Calu3 (cell line): ENCODE results near the gene CASR. TPM values are rescaled to one million over a fixed set of nuclear protein-coding genes. Genes with fewer than 3 reads are reported as not detected.

ENCODE experiments used
- BruUV-seq: library from RNA; stranded (reverse); fragments of 400-500 nt; replicated peaks from 2 replicates; lab custom pipeline; 2021; lab: Mats Ljungman, UMichigan
- CTCF ChIA-PET: fragments of 300-600 bp; sonication (Branson Sonifier 250); formaldehyde crosslinking; loops from one replicate; lab custom pipeline; 2022; ENCODE audit warnings: antibody characterized with exemption; lab: Charles Lee
- DNase-seq: peaks from one replicate; pipeline ENCODE4 v3.0.0; 2022
- H3K27ac Mint-ChIP-seq: one replicate; pipeline ENCODE4 v1.8.0; 2022; ENCODE audit warnings: mixed read lengths; ENCODE audit not compliant: unreplicated experiment
- H3K27me3 Mint-ChIP-seq: one replicate; pipeline ENCODE4 v1.8.0; 2022; ENCODE audit warnings: mixed read lengths; ENCODE audit not compliant: unreplicated experiment
- H3K36me3 Mint-ChIP-seq: one replicate; pipeline ENCODE4 v1.8.0; 2022; ENCODE audit warnings: mild to moderate bottlenecking, moderate library complexity, mixed read lengths; ENCODE audit not compliant: insufficient read depth, unreplicated experiment
- H3K4me1 Mint-ChIP-seq: one replicate; pipeline ENCODE4 v1.8.0; 2022; ENCODE audit warnings: mild to moderate bottlenecking, low read depth, mixed read lengths; ENCODE audit not compliant: unreplicated experiment
- H3K4me3 Mint-ChIP-seq: one replicate; pipeline ENCODE4 v1.8.0; 2022; ENCODE audit warnings: mild to moderate bottlenecking, low read depth, moderate library complexity, mixed read lengths; ENCODE audit not compliant: unreplicated experiment
- H3K9me3 Mint-ChIP-seq: one replicate; pipeline ENCODE4 v1.8.0; 2022; ENCODE audit warnings: low read depth, mixed read lengths; ENCODE audit not compliant: unreplicated experiment
- CTCF ChIP-seq: fragments of 200-600 bp; IDR thresholded peaks from one replicate; pipeline ENCODE4 v1.8.0; 2022; ENCODE audit warnings: antibody characterized with exemption; ENCODE audit not compliant: unreplicated experiment
- intact Hi-C: fragments of 100-400 bp; cut with micrococcal nuclease; formaldehyde crosslinking; loops from one replicate; pipeline ENCODE4 v1.10.0; 2022; ENCODE audit not compliant: unreplicated experiment
- total RNA-seq: library from RNA; stranded (reverse); gene quantifications from 2 replicates; pipeline ENCODE4 v1.2.3, GENCODE V29; 2022

Gene CASR
- total RNA-seq, 1 experiment from 2014 or later: 2.3 TPM

- Mint-ChIP-seq H3K4me1 (peaks cover 52% of the 10 kb centered on the region), H3K36me3 (peaks cover 6% of the 10 kb centered on the region), H3K4me3 (no peak overlapping the region), H3K9me3 (no peaks in the 10 kb centered on the region), H3K27ac (no peak overlapping the region), H3K27me3 (peaks cover 24% of the 10 kb centered on the region)
- TF ChIP-seq CTCF: no peak
- BruUV-seq: no TSS peak
- CTCF ChIA-PET: interaction anchor here (1.9 kb wide), 1 partner anchor 87 kb away, joined by 6 read pairs; no protein-coding TSS in a partner anchor
- intact Hi-C loops: loop anchor here (5.0 kb wide), 2 partner anchors 59 to 86 kb away; no protein-coding TSS in a partner anchor
- DNase-seq: no peak
Measured at GRCh38 chr3:122188737-122189136, 5.3 kb downstream of the CASR start.

GRCh38 chr3:122189357-122189756, 5.9 kb downstream of the CASR start:
- intact Hi-C loops: loop anchor here (5.0 kb wide), 2 partner anchors 58 to 87 kb away; no protein-coding TSS in a partner anchor
- TF ChIP-seq CTCF: no peak

GRCh38 chr3:122190525-122190924, 7.1 kb downstream of the CASR start:
- Mint-ChIP-seq H3K9me3 (no peaks in the 10 kb centered on the region), H3K27me3 (peaks cover 13% of the 10 kb centered on the region), H3K27ac (no peak overlapping the region), H3K36me3 (no peaks in the 10 kb centered on the region), H3K4me3 (no peak overlapping the region), H3K4me1 (peaks cover 39% of the 10 kb centered on the region)
- CTCF ChIA-PET: no interaction called here
- no TSS peak for BruUV-seq
- no peak for DNase-seq
- intact Hi-C loops: no loop called here
- TF ChIP-seq CTCF: no peak

More at GRCh38 chr3:122189357-122189756, 5.9 kb downstream of the CASR start:
- no peak overlapping the region for H3K4me3 Mint-ChIP-seq
- CTCF ChIA-PET: interaction anchor here (1.9 kb wide), 1 partner anchor 88 kb away, joined by 6 read pairs; no protein-coding TSS in a partner anchor
- peaks cover 48% of the 10 kb centered on the region for H3K4me1 Mint-ChIP-seq
- no TSS peak for BruUV-seq
- H3K9me3 Mint-ChIP-seq: no peaks in the 10 kb centered on the region
- no peak overlapping the region for H3K27ac Mint-ChIP-seq
- H3K36me3 Mint-ChIP-seq: no peaks in the 10 kb centered on the region
- peaks cover 24% of the 10 kb centered on the region for H3K27me3 Mint-ChIP-seq
- no peak for DNase-seq

- intact Hi-C loops: no loop called here
- CTCF ChIA-PET: no interaction called here
- Mint-ChIP-seq H3K9me3 (no peaks in the 10 kb centered on the region), H3K4me1 (no peaks in the 10 kb centered on the region), H3K27ac (no peak overlapping the region), H3K36me3 (no peaks in the 10 kb centered on the region), H3K4me3 (no peak overlapping the region), H3K27me3 (no peaks in the 10 kb centered on the region)
- BruUV-seq: no TSS peak
- no peak for TF ChIP-seq CTCF
- no peak for DNase-seq
Measured at GRCh38 chr3:122198966-122199365, 15.5 kb downstream of the CASR start.
